Smooth muscle cell (in vitro differentiated cells): Measurements from ENCODE around the gene PJA2. TPM values are rescaled to one million over a fixed set of nuclear protein-coding genes. Genes with fewer than 3 reads are reported as not detected.

Source experiments
- DNase-seq: peaks from one replicate; lab custom pipeline; 2025; ENCODE audit not compliant: unreplicated experiment; lab: John Stamatoyannopoulos, UW
- H2AFZ ChIP-seq: fragments of 200-600 bp; sonication (generic); 2 replicates; pipeline ENCODE4 v1.6.0; 2016; ENCODE audit warnings: antibody characterized with exemption, low read depth, mild to moderate bottlenecking
- H3F3A ChIP-seq: fragments of 200-600 bp; sonication (generic); 2 replicates; pipeline ENCODE4 v1.6.0; 2017; ENCODE audit warnings: antibody characterized with exemption, low read depth
- H3K27ac ChIP-seq: fragments of 200-600 bp; sonication (generic); 2 replicates; pipeline ENCODE4 v1.5.1; 2016; ENCODE audit warnings: low read depth, mild to moderate bottlenecking
- H3K27me3 ChIP-seq: fragments of 200-600 bp; sonication (generic); 2 replicates; pipeline ENCODE4 v1.6.1; 2016; ENCODE audit warnings: low read depth, mild to moderate bottlenecking
- H3K36me3 ChIP-seq: fragments of 200-600 bp; sonication (generic); 2 replicates; pipeline ENCODE4 v1.5.1; 2016; ENCODE audit warnings: low read depth
- H3K4me1 ChIP-seq: fragments of 200-600 bp; sonication (generic); 2 replicates; pipeline ENCODE4 v1.5.1; 2016; ENCODE audit warnings: low read depth
- H3K4me2 ChIP-seq: fragments of 200-600 bp; sonication (generic); 2 replicates; pipeline ENCODE4 v1.6.0; 2016; ENCODE audit warnings: mild to moderate bottlenecking
- H3K4me3 ChIP-seq: fragments of 200-600 bp; sonication (generic); 2 replicates; pipeline ENCODE4 v1.5.1; 2016; ENCODE audit warnings: mild to moderate bottlenecking
- H3K79me2 ChIP-seq: fragments of 200-600 bp; sonication (generic); 2 replicates; pipeline ENCODE4 v1.6.0; 2016; ENCODE audit warnings: low read depth, mild to moderate bottlenecking
- H3K9ac ChIP-seq: fragments of 200-600 bp; sonication (generic); 2 replicates; pipeline ENCODE4 v1.6.0; 2016; ENCODE audit warnings: low read depth
- H3K9me3 ChIP-seq: fragments of 200-600 bp; sonication (generic); replicated peaks from 2 replicates; pipeline ENCODE4 v1.5.1; 2016; ENCODE audit warnings: low read depth
- H4K20me1 ChIP-seq: fragments of 200-600 bp; sonication (generic); 2 replicates; pipeline ENCODE4 v1.6.0; 2016; ENCODE audit warnings: low read depth
- CTCF ChIP-seq: fragments of 200-600 bp; sonication (generic); IDR thresholded peaks from 2 replicates; pipeline ENCODE4 v1.5.1; 2017; ENCODE audit warnings: borderline replicate concordance, mild to moderate bottlenecking, antibody characterized with exemption; ENCODE audit not compliant: insufficient read depth, poor library complexity, severe bottlenecking
- WGBS: methylation state at CpG from one replicate; pipeline ENCODE4 v1.1.7; 2016; ENCODE audit warnings: low lambda C conversion rate; 5-methylcytosine and 5-hydroxymethylcytosine counted together
- polyA plus RNA-seq: library from polyadenylated mRNA; unstranded; fragments of >200 nt; fragmentation: Nextera tagmentation; extraction: Ambion mirVana; gene quantifications from 2 replicates; pipeline ENCODE4 v1.2.1, GENCODE V29; 2016
- total RNA-seq: library from RNA; depleted of rRNA; stranded (reverse); fragments of >200 nt; gene quantifications from 2 replicates; pipeline ENCODE4 v1.2.3, GENCODE V29; 2014

The PJA2 gene
- total and polyA plus RNA-seq, 2 experiments from 2014 or later, result 84.0 to 183 TPM

- H3K27me3 ChIP-seq, result no peaks in the 10 kb centered on the region
- H3F3A ChIP-seq, result peaks cover 37% of the 10 kb centered on the region
- H3K27ac ChIP-seq, result no peak overlapping the region
- H3K79me2 ChIP-seq, result peaks cover 40% of the 10 kb centered on the region
- no peaks in the 10 kb centered on the region for H3K9me3 ChIP-seq
- peaks cover 81% of the 10 kb centered on the region for H4K20me1 ChIP-seq
- no peak overlapping the region for H2AFZ ChIP-seq
- no peak for TF ChIP-seq CTCF
- no peaks in the 10 kb centered on the region for H3K4me1 ChIP-seq
- H3K4me2 ChIP-seq, result no peak overlapping the region
- DNase-seq, result no peak
- 97% methylated on average over 2 of the region's 2 CpGs for WGBS
- H3K4me3 ChIP-seq, result no peak overlapping the region
- peaks cover 21% of the 10 kb centered on the region for H3K36me3 ChIP-seq
- no peak overlapping the region for H3K9ac ChIP-seq
Measured at GRCh38 chr5:109357807-109358206, 52.0 kb downstream of the PJA2 start.

GRCh38 chr5:109354761-109355160 is 55.0 kb downstream of the PJA2 start:
- Histone ChIP-seq H3K9ac (no peak overlapping the region), H3F3A (peaks cover 35% of the 10 kb centered on the region), H3K4me2 (no peak overlapping the region), H3K27me3 (no peaks in the 10 kb centered on the region), H3K27ac (no peak overlapping the region), H3K36me3 (peaks cover 11% of the 10 kb centered on the region), H2AFZ (no peak overlapping the region), H3K79me2 (peaks cover 41% of the 10 kb centered on the region), H3K9me3 (no peaks in the 10 kb centered on the region), H3K4me3 (no peak overlapping the region), H3K4me1 (no peaks in the 10 kb centered on the region), H4K20me1 (peaks cover 80% of the 10 kb centered on the region)
- WGBS, result 95% methylated on average over 2 of the region's 2 CpGs
- no peak for TF ChIP-seq CTCF
- no peak for DNase-seq

- H2AFZ ChIP-seq, result no peak overlapping the region
- WGBS, result 99% methylated on average over 2 of the region's 2 CpGs
- peaks cover 27% of the 10 kb centered on the region for H3K79me2 ChIP-seq
- H3K4me1 ChIP-seq, result no peaks in the 10 kb centered on the region
- H4K20me1 ChIP-seq, result peaks cover 81% of the 10 kb centered on the region
- no peak overlapping the region for H3K4me3 ChIP-seq
- no peak for DNase-seq
- peaks cover 4% of the 10 kb centered on the region for H3K36me3 ChIP-seq
- H3K4me2 ChIP-seq, result no peak overlapping the region
- H3K9me3 ChIP-seq, result no peaks in the 10 kb centered on the region
- no peak overlapping the region for H3K9ac ChIP-seq
- TF ChIP-seq CTCF, result no peak
- H3K27ac ChIP-seq, result no peak overlapping the region
- H3F3A ChIP-seq, result peaks cover 28% of the 10 kb centered on the region
- H3K27me3 ChIP-seq, result no peaks in the 10 kb centered on the region
Measured at GRCh38 chr5:109351988-109352864, 57.5 kb downstream of the PJA2 start.
